GM13977 (cell line): ENCODE data around the gene USP25.

ENCODE experiments used
- DNase-seq: peaks from one replicate; pipeline ENCODE4 v3.0.0; 2012; ENCODE audit warnings: low spot score
- CTCF ChIP-seq: IDR thresholded peaks from 2 replicates; pipeline ENCODE4 v1.5.1; 2012; ENCODE audit warnings: mild to moderate bottlenecking, control low read depth; ENCODE audit not compliant: insufficient read depth; ENCODE audit errors: extremely low read depth, missing control alignments
- in situ Hi-C: fragments of 300-500 bp; cut with MboI; formaldehyde crosslinking; loops from one replicate; pipeline ENCODE4 v1.12.0; 2022; ENCODE audit warnings: low sequenced_read_pairs, low pct_unique_long_range_greater_than_20kb, mixed read lengths, inconsistent platforms; ENCODE audit not compliant: unreplicated experiment

Gene USP25

GRCh38 chr21:15775291-15775690, 45.5 kb downstream of the USP25 start:
- no peak for DNase-seq
- TF ChIP-seq CTCF = no peak
- in situ Hi-C loops = no loop called here

- in situ Hi-C loops = no loop called here
- no peak for DNase-seq
- no peak for TF ChIP-seq CTCF
These were observed 46.2 kb downstream of the USP25 start for GRCh38 chr21:15775981-15776380.

GRCh38 chr21:15776818-15777217, 47.0 kb downstream of the USP25 start:
- no peak for TF ChIP-seq CTCF
- DNase-seq = no peak
- in situ Hi-C loops = no loop called here

GRCh38 chr21:15781986-15782385, 52.2 kb downstream of the USP25 start:
- no peak for DNase-seq
- no peak for TF ChIP-seq CTCF
- in situ Hi-C loops = no loop called here

GRCh38 chr21:15788847-15789523, 59.2 kb downstream of the USP25 start:
- no peak for DNase-seq
- no peak for TF ChIP-seq CTCF
- in situ Hi-C loops = no loop called here

GRCh38 chr21:15793109-15793508, 63.3 kb downstream of the USP25 start:
- in situ Hi-C loops = no loop called here
- TF ChIP-seq CTCF = no peak
- no peak for DNase-seq

GRCh38 chr21:15793550-15794235, 63.9 kb downstream of the USP25 start:
- no peak for TF ChIP-seq CTCF
- DNase-seq = no peak
- in situ Hi-C loops = no loop called here
